DND-41 (cell line): ENCODE results near the gene TMEM94.

ENCODE experiments used
- ATAC-seq: fragments of 200-7000 bp; cut with Tn5 transposase; 3 replicates; pipeline ENCODE4 v1.9.1; 2021; ENCODE audit warnings: low read depth; ENCODE audit not compliant: insufficient read depth
- DNase-seq: peaks from one replicate; pipeline ENCODE4 v3.0.0-alpha.2; 2020
- H2AFZ ChIP-seq: 2 replicates; pipeline ENCODE4 v1.6.0; 2012; ENCODE audit warnings: low read depth, low read length
- H3K27ac ChIP-seq: 2 replicates; pipeline ENCODE4 v1.5.1; 2012; ENCODE audit warnings: low read length, inconsistent platforms
- H3K27me3 ChIP-seq: fragments of 200-600 bp; sonication (generic); 2 replicates; pipeline ENCODE4 v1.6.0; 2012; ENCODE audit warnings: low read length, mild to moderate bottlenecking, inconsistent platforms; ENCODE audit not compliant: insufficient read depth, poor library complexity
- H3K36me3 ChIP-seq: 2 replicates; pipeline ENCODE4 v1.5.1; 2012; ENCODE audit warnings: low read length, inconsistent platforms; ENCODE audit not compliant: insufficient read depth
- H3K4me1 ChIP-seq: 2 replicates; pipeline ENCODE4 v1.5.1; 2012; ENCODE audit warnings: mild to moderate bottlenecking, low read length; ENCODE audit not compliant: insufficient read depth
- H3K4me2 ChIP-seq: 2 replicates; pipeline ENCODE4 v1.6.0; 2012; ENCODE audit warnings: mild to moderate bottlenecking, moderate library complexity, low read length, inconsistent platforms; ENCODE audit not compliant: insufficient read depth
- H3K4me3 ChIP-seq, 2 experiments: fragments of 200-600 bp in 1 of 2; shearing (Covaris generic) in 1 of 2; 2 replicates each; pipeline ENCODE4 v1.5.1; 2012 to 2016; ENCODE audit warnings: inconsistent platforms in 2 of 2, low read length in 2 of 2, mild to moderate bottlenecking in 2 of 2, low read depth in 1 of 2, moderate library complexity in 1 of 2
- H3K79me2 ChIP-seq: 2 replicates; pipeline ENCODE4 v1.6.0; 2012; ENCODE audit warnings: low read length, inconsistent platforms; ENCODE audit not compliant: insufficient read depth
- H3K9ac ChIP-seq: 2 replicates; pipeline ENCODE4 v1.6.0; 2012; ENCODE audit warnings: low read depth, mild to moderate bottlenecking, inconsistent platforms, low read length, moderate library complexity
- H3K9me3 ChIP-seq: 2 replicates; pipeline ENCODE4 v1.5.1; 2012; ENCODE audit warnings: low read length, moderate library complexity, mild to moderate bottlenecking, inconsistent platforms; ENCODE audit not compliant: insufficient read depth, severe bottlenecking
- H4K20me1 ChIP-seq: 2 replicates; pipeline ENCODE4 v1.6.0; 2012; ENCODE audit warnings: low read length; ENCODE audit not compliant: insufficient read depth
- EZH2 ChIP-seq: IDR thresholded peaks from 3 replicates; pipeline ENCODE4 v1.6.1; 2012; ENCODE audit warnings: borderline replicate concordance, low read depth, mild to moderate bottlenecking, moderate library complexity, low read length, inconsistent platforms; ENCODE audit not compliant: severe bottlenecking
- TF ChIP-seq, protein P1 (sequence below): IDR thresholded peaks from 2 replicates; pipeline ENCODE4 v1.5.1; 2012; ENCODE audit warnings: borderline replicate concordance, low read length, moderate library complexity, mild to moderate bottlenecking; ENCODE audit not compliant: poor library complexity, severe bottlenecking; ENCODE audit errors: extremely low read depth

TMEM94 gene

DNA sequence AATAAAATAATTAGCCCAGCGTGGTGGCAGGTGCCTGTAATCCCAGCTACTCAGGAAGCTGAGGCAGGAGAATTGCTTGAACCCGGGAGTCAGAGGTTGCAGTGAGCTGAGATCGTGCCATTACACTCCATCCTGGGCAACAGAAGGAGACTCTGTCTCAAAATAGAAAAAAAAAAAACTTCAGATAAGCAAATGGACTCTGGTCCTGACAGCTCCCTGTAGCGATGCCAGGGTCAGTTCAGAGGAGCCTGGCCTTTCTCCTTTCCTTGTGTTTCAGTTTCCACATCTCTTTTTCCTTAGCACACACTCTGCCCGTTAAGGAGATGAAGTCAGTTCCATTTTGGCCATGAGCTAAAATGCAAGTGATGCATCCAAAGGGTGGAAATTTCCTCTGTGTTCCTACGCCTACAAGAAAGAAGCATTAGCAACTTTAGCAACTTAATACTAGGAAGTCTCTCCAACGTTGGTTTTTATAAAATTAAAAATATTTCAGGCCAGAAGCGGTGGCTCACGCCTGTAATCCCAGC, 39.3 kb upstream of the TMEM94 start:
- Histone ChIP-seq H3K4me3 (no peak overlapping the region), H4K20me1 (no peaks in the 10 kb centered on the region), H3K9me3 (no peaks in the 10 kb centered on the region), H3K79me2 (no peaks in the 10 kb centered on the region), H3K9ac (no peak overlapping the region), H3K27me3 (no peaks in the 10 kb centered on the region), H3K4me2 (no peak overlapping the region), H3K36me3 (no peaks in the 10 kb centered on the region), H3K4me1 (peaks cover 12% of the 10 kb centered on the region), H2AFZ (no peak overlapping the region), H3K27ac (no peak overlapping the region)
- DNase-seq (no peak), ATAC-seq (no peak)
- no peak for TF ChIP-seq EZH2
- TF ChIP-seq, protein P1, sequence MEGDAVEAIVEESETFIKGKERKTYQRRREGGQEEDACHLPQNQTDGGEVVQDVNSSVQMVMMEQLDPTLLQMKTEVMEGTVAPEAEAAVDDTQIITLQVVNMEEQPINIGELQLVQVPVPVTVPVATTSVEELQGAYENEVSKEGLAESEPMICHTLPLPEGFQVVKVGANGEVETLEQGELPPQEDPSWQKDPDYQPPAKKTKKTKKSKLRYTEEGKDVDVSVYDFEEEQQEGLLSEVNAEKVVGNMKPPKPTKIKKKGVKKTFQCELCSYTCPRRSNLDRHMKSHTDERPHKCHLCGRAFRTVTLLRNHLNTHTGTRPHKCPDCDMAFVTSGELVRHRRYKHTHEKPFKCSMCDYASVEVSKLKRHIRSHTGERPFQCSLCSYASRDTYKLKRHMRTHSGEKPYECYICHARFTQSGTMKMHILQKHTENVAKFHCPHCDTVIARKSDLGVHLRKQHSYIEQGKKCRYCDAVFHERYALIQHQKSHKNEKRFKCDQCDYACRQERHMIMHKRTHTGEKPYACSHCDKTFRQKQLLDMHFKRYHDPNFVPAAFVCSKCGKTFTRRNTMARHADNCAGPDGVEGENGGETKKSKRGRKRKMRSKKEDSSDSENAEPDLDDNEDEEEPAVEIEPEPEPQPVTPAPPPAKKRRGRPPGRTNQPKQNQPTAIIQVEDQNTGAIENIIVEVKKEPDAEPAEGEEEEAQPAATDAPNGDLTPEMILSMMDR, result no peak

DNA sequence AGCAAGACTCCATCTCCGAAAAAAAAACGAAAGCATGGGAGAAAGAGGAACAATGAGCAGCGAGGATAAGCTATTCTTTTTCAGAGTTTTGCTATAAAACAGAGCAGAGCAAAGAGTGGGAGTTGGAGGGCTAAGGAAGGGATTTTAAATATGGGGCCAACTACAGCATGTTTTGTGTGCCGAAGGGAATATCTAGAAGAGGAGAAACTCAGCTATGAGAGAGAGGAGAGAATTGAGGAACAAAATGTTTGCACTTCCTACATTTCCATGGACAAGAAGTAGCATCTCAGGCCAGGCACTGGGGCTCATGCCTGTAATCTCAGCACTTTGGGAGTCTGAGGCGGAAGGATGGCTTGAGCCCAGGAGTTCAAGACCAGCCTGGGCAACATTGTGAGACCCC, 37.9 kb upstream of the TMEM94 start:
- H3K27ac ChIP-seq, result no peak overlapping the region
- no peaks in the 10 kb centered on the region for H3K27me3 ChIP-seq
- H3K79me2 ChIP-seq, result no peaks in the 10 kb centered on the region
- TF ChIP-seq, protein P1, result no peak
- TF ChIP-seq EZH2, result no peak
- no peaks in the 10 kb centered on the region for H3K4me1 ChIP-seq
- H3K4me3 ChIP-seq, result no peak overlapping the region
- no peaks in the 10 kb centered on the region for H3K9me3 ChIP-seq
- H4K20me1 ChIP-seq, result no peaks in the 10 kb centered on the region
- ATAC-seq (no peak), DNase-seq (no peak)
- no peak overlapping the region for H3K9ac ChIP-seq
- no peaks in the 10 kb centered on the region for H3K36me3 ChIP-seq
- H2AFZ ChIP-seq, result no peak overlapping the region
- no peak overlapping the region for H3K4me2 ChIP-seq

DNA sequence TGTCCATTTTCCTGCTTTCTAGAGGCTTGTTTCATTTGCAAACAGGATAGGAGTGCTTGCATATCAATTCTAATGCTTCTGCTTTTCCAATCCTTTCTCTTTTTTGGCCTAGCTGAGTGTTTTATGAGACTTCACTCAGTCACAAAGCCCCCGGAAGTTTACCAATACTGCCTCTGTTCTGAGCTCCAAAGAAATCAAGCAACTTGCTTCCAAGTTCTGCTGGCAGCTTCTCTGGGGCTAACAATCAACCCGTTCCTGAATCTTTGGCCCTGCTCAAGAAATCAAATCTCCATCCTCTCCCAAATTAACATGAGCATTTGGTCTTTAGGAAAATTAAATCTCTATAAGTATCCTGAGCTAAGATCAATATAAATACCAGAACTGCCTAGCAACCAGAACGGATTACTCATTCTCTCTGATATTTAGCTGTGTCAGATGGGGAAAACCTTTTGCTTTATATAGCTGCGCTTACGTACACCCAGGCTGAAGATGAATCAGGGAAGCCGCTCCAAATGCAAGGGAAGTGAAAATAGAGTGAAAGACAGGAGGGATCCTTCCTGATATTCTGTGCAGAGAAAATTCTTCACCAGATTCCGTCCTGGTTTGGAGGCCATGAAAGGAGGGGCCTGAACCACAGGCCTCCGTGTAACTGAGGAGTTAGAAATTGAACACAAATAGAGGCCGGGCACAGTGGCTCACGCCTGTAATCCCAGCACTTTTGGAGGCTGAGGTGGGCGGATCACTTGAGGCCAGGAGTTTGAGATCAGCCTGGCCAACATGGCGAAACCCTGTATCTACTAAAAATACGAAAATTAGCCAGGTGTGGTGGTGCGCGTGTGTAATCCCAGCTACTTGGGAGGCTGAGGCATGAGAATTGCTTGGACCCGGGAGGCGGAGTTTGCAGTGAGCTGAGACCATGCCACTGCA, 27.6 kb upstream of the TMEM94 start:
- DNase-seq (no peak), ATAC-seq (no peak)
- H3K27me3 ChIP-seq, result no peaks in the 10 kb centered on the region
- no peaks in the 10 kb centered on the region for H3K79me2 ChIP-seq
- peaks cover 13% of the 10 kb centered on the region for H3K4me1 ChIP-seq
- TF ChIP-seq EZH2, result no peak
- TF ChIP-seq, protein P1, result no peak
- H3K27ac ChIP-seq, result no peak overlapping the region
- H3K9ac ChIP-seq, result no peak overlapping the region
- no peaks in the 10 kb centered on the region for H3K36me3 ChIP-seq
- H3K9me3 ChIP-seq, result no peaks in the 10 kb centered on the region
- H2AFZ ChIP-seq, result no peak overlapping the region
- H4K20me1 ChIP-seq, result no peaks in the 10 kb centered on the region
- no peak overlapping the region for H3K4me2 ChIP-seq
- H3K4me3 ChIP-seq, result no peak overlapping the region
